Kidney (tissue), 14 donors: ENCODE data around the gene ZIC5. TPM values are rescaled to one million over a fixed set of nuclear protein-coding genes. Genes with fewer than 3 reads are reported as not detected.

Experiments used
- DNase-seq, 5 donors: peaks; one replicate each; pipeline ENCODE4 v3.0.0-alpha.2; 2013 to 2020
- FAIRE-seq: peaks from 2 replicates; lab custom pipeline; 2012; peaks lifted over from hg19 to GRCh38; lab: Jason Lieb, UNC
- H3K27ac ChIP-seq, 2 donors: one replicate each; pipeline ENCODE4 v1.7.0; 2013; ENCODE audit warnings: low read depth in 2 of 2, low read length in 2 of 2, inconsistent platforms in 1 of 2
- H3K27me3 ChIP-seq: one replicate; pipeline ENCODE4 v1.7.1; 2013; ENCODE audit warnings: low read length, inconsistent platforms; ENCODE audit not compliant: control insufficient read depth, insufficient read depth
- H3K36me3 ChIP-seq, 3 donors: one replicate each; pipeline versions ENCODE4 v1.7.0 to v1.7.1; 2013; ENCODE audit warnings: low read length in 3 of 3, control low read depth in 1 of 3, inconsistent platforms in 1 of 3; ENCODE audit not compliant: insufficient read depth in 3 of 3, control insufficient read depth in 2 of 3
- H3K4me1 ChIP-seq, 3 donors: one replicate each; pipeline versions ENCODE4 v1.7.0 to v1.7.1; 2013; ENCODE audit warnings: low read length in 3 of 3, inconsistent platforms in 1 of 3, low read depth in 1 of 3; ENCODE audit not compliant: control insufficient read depth in 2 of 3, insufficient read depth in 2 of 3
- H3K4me3 ChIP-seq, 3 donors: one replicate each; pipeline versions ENCODE4 v1.7.0 to v1.8.1; 2013; ENCODE audit warnings: low read length in 3 of 3, control low read depth in 1 of 3, inconsistent platforms in 1 of 3
- H3K9ac ChIP-seq, 3 donors: one replicate each; pipeline versions ENCODE4 v1.7.0 to v1.7.1; 2013; ENCODE audit warnings: low read length in 3 of 3, control low read depth in 1 of 3, inconsistent platforms in 1 of 3
- H3K9me3 ChIP-seq, 3 donors: one replicate each; pipeline versions ENCODE4 v1.7.0 to v1.7.1; 2013; ENCODE audit warnings: low read length in 3 of 3, control low read depth in 1 of 3, inconsistent platforms in 1 of 3; ENCODE audit not compliant: control insufficient read depth in 2 of 3, insufficient read depth in 1 of 3
- CTCF ChIP-seq: IDR thresholded peaks from 3 replicates; pipeline ENCODE4 v1.5.1; 2012; ENCODE audit warnings: mild to moderate bottlenecking, moderate library complexity, borderline replicate concordance; ENCODE audit not compliant: insufficient read depth; ENCODE audit errors: extremely low read depth
- intact Hi-C: fragments of 100-400 bp; cut with DNase I; formaldehyde crosslinking; loops from one replicate; pipeline ENCODE4 v1.11.1; 2022
- polyA plus RNA-seq: library from polyadenylated mRNA; stranded (reverse); fragments of 350-450 nt; fragmentation: Illumina TruSeq; extraction: RNeasy Lipid Tissue Mini Kit (QIAGEN cat#74804); gene quantifications from one replicate; pipeline ENCODE4 v1.2.3, GENCODE V29; 2014; ENCODE audit warnings: low read depth, low replicate concordance; ENCODE audit not compliant: insufficient read depth
- total RNA-seq: library from RNA; stranded (reverse); fragmentation: NEBNext Ultra II Directional; extraction: Animal tissue kit (Norgen Biotek cat#: 25700); gene quantifications from one replicate; pipeline ENCODE4 v1.2.1, GENCODE V29; 2021
- donor health status: control.
- donor health status: control.
- donor health status: control.
- donor health status: control.
- donor health status: control.
- donor health status: DM: yes; HTN: yes; CAD: no.
- donor health status: Normal renal cell carcinoma (clear cell type).

ZIC5 gene
- total and polyA plus RNA-seq, 2 donors from 2014 or later, result not detected

- H3K27ac ChIP-seq, result no peak overlapping the region
- FAIRE-seq (no peak), DNase-seq (peak in 1 of 5 donors; percentile 45)
- no peak overlapping the region for H3K9ac ChIP-seq
- H3K36me3 ChIP-seq, result no peaks in the 10 kb centered on the region
- no peak for TF ChIP-seq CTCF
- peaks cover 0 to 6% (median 0%) of the 10 kb centered on the region in 3 donors for H3K4me1 ChIP-seq
- H3K4me3 ChIP-seq, result no peak overlapping the region
- intact Hi-C loops, result no loop called here
- H3K9me3 ChIP-seq, result no peaks in the 10 kb centered on the region
- H3K27me3 ChIP-seq, result peaks cover 75% of the 10 kb centered on the region
These were observed 3.5 kb upstream of the ZIC5 start for GRCh38 chr13:99974939-99975561.

GRCh38 chr13:99974296-99974938 lies 2.9 kb upstream of the ZIC5 start:
- no peak overlapping the region for H3K27ac ChIP-seq
- peaks cover 0 to 3% (median 0%) of the 10 kb centered on the region in 3 donors for H3K4me1 ChIP-seq
- FAIRE-seq (no peak), DNase-seq (peak in 2 of 5 donors; percentile 27 to 39)
- intact Hi-C loops, result no loop called here
- H3K9ac ChIP-seq, result no peak overlapping the region
- no peak for TF ChIP-seq CTCF
- H3K27me3 ChIP-seq, result peaks cover 73% of the 10 kb centered on the region
- no peaks in the 10 kb centered on the region for H3K9me3 ChIP-seq
- H3K36me3 ChIP-seq, result no peaks in the 10 kb centered on the region
- H3K4me3 ChIP-seq, result no peak overlapping the region

GRCh38 chr13:99973808-99974185 lies 2.2 kb upstream of the ZIC5 start:
- FAIRE-seq, result no peak
- H3K27ac ChIP-seq, result no peak overlapping the region
- H3K27me3 ChIP-seq, result peaks cover 75% of the 10 kb centered on the region
- intact Hi-C loops, result no loop called here
- no peaks in the 10 kb centered on the region for H3K36me3 ChIP-seq
- H3K4me3 ChIP-seq, result no peak overlapping the region
- H3K4me1 ChIP-seq, result peaks cover 0 to 7% (median 0%) of the 10 kb centered on the region in 3 donors
- TF ChIP-seq CTCF, result no peak
- no peak overlapping the region for H3K9ac ChIP-seq
- no peaks in the 10 kb centered on the region for H3K9me3 ChIP-seq
- peak in 2 of 5 donors; percentile 8 to 48 for DNase-seq
